ENCODE measurements around the gene MT1M. TPM values are rescaled to one million over a fixed set of nuclear protein-coding genes. Genes with fewer than 3 reads are reported as not detected.

The MT1M gene
- total and polyA plus RNA-seq, 12 donors, result 0.44 to 50.3 (median 9.3) TPM

GRCh38 chr16:56593573-56594291, 38.7 kb upstream of the MT1M start:
- 78 to 95% (median 91%) methylated on average over 6 of the region's 6 CpGs for WGBS, 4 donors
- Histone ChIP-seq H3K27ac (no peak overlapping the region), H3K27me3 (no peaks in the 10 kb centered on the region), H3K36me3 (replicated peaks in 1 of 2) (no peaks in the 10 kb centered on the region), H3K4me1 (replicated peaks in 1 of 2) (peaks cover 7 to 11% of the 10 kb centered on the region in 2 donors), H3K4me3 (no peak overlapping the region), H3K9me3 (replicated peaks in 1 of 3) (no peaks in the 10 kb centered on the region)
- intact Hi-C loops (cut with DNase I), result no loop called here
- no peak for TF ChIP-seq POLR2A (IDR thresholded peaks at IDR 0.05)
- TF ChIP-seq, protein P1, sequence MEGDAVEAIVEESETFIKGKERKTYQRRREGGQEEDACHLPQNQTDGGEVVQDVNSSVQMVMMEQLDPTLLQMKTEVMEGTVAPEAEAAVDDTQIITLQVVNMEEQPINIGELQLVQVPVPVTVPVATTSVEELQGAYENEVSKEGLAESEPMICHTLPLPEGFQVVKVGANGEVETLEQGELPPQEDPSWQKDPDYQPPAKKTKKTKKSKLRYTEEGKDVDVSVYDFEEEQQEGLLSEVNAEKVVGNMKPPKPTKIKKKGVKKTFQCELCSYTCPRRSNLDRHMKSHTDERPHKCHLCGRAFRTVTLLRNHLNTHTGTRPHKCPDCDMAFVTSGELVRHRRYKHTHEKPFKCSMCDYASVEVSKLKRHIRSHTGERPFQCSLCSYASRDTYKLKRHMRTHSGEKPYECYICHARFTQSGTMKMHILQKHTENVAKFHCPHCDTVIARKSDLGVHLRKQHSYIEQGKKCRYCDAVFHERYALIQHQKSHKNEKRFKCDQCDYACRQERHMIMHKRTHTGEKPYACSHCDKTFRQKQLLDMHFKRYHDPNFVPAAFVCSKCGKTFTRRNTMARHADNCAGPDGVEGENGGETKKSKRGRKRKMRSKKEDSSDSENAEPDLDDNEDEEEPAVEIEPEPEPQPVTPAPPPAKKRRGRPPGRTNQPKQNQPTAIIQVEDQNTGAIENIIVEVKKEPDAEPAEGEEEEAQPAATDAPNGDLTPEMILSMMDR (IDR thresholded peaks at IDR 0.05), result no peak
- DNase-seq, result no peak

DNA sequence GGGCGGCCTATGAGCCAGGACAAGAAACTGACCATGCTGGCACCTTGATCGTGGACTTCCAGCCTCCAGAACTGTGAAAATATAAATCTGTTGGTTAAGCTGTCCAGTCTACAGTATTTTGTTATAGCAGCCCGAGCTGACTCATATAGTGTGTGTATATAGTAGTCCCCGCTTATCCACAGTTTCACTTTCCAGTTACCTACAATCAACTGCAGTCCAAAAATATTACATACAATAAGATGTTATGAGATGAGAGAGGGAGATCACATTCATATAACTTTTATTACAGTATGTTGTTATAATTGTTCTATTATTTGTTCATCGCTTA, 38.2 kb upstream of the MT1M start:
- no peak for TF ChIP-seq POLR2A (IDR thresholded peaks at IDR 0.05)
- TF ChIP-seq, protein P1 (IDR thresholded peaks at IDR 0.05), result no peak
- 91 to 100% (median 95%) methylated on average over 5 of the region's 5 CpGs for WGBS, 4 donors
- Histone ChIP-seq H3K36me3 (replicated peaks in 1 of 2) (no peaks in the 10 kb centered on the region), H3K4me1 (replicated peaks in 1 of 2) (peaks cover 6 to 7% of the 10 kb centered on the region in 2 donors), H3K9me3 (replicated peaks in 1 of 3) (no peaks in the 10 kb centered on the region), H3K4me3 (no peak overlapping the region), H3K27me3 (no peaks in the 10 kb centered on the region), H3K27ac (no peak overlapping the region)
- intact Hi-C loops (cut with DNase I), result no loop called here
- no peak for DNase-seq

GRCh38 chr16:56600398-56600999, 32.0 kb upstream of the MT1M start:
- 18 to 32% (median 29%) methylated on average over 8 of the region's 8 CpGs for WGBS, 4 donors
- no peak overlapping the region for H3K4me3 ChIP-seq
- intact Hi-C loops (cut with DNase I), result loop anchor here (5.0 to 10.0 kb wide), 4 partner anchors 83 to 104 kb away; no protein-coding TSS in a partner anchor
- no peaks in the 10 kb centered on the region for H3K9me3 ChIP-seq (replicated peaks in 1 of 3)
- peaks cover 0 to 2% of the 10 kb centered on the region in 2 donors for H3K4me1 ChIP-seq (replicated peaks in 1 of 2)
- TF ChIP-seq, protein P1 (IDR thresholded peaks at IDR 0.05), result peak; percentile 52 to 81 (median 74)
- TF ChIP-seq POLR2A (IDR thresholded peaks at IDR 0.05), result no peak
- H3K36me3 ChIP-seq (replicated peaks in 1 of 2), result no peaks in the 10 kb centered on the region
- no peaks in the 10 kb centered on the region for H3K27me3 ChIP-seq
- peak in 6 of 7 donors; percentile 55 to 78 (median 68) for DNase-seq
- no peak overlapping the region for H3K27ac ChIP-seq

- Histone ChIP-seq H3K4me3 (no peak overlapping the region), H3K4me1 (replicated peaks in 1 of 2) (peaks cover 8 to 10% of the 10 kb centered on the region in 2 donors), H3K9me3 (replicated peaks in 1 of 3) (no peaks in the 10 kb centered on the region), H3K27me3 (no peaks in the 10 kb centered on the region), H3K36me3 (replicated peaks in 1 of 2) (no peaks in the 10 kb centered on the region), H3K27ac (no peak overlapping the region)
- DNase-seq, result peak in 1 of 7 donors; percentile 41
- intact Hi-C loops (cut with DNase I), result loop anchor here (5.0 to 10.0 kb wide), 4 partner anchors 84 to 103 kb away; no protein-coding TSS in a partner anchor
- TF ChIP-seq, protein P1 (IDR thresholded peaks at IDR 0.05), result no peak
- no peak for TF ChIP-seq POLR2A (IDR thresholded peaks at IDR 0.05)
- 73 to 82% (median 79%) methylated on average over 8 to 9 of the region's 9 CpGs for WGBS, 4 donors
Measured at GRCh38 chr16:56601325-56601724, 31.1 kb upstream of the MT1M start.
